RKO (cell line): ENCODE data around the gene MMUT.
A peak's percentile ranks its signal among the peaks of the same experiment; 100 is the strongest.
"Not testable (repeated sequence)": the region's sequence is repeated elsewhere in the genome, so short reads cannot be mapped to it uniquely, and the experiment has no call there.

Experiments
- DNase-seq: peaks from one replicate; pipeline ENCODE4 v3.0.0-alpha.2; 2016; ENCODE audit warnings: low spot score

MMUT gene

GRCh38 chr6:49462927-49463611, at the start of gene MMUT, which contains the start of gene CENPQ:
TSS of gene MMUT (minus strand) at chr6:49463253. CDS start at chr6:49459466, 3,787 bp downstream.
TSS of gene CENPQ (plus strand) at chr6:49463370. CDS start at chr6:49470177, 6,807 bp downstream.
- DNase-seq: peak; percentile 96

- DNase-seq: no peak
Observed at GRCh38 chr6:49509342-49509741, 46.3 kb upstream of the MMUT start.

GRCh38 chr6:49506569-49507111, 43.6 kb upstream of the MMUT start:
- DNase-seq: no peak

- DNase-seq: no peak
Observed at GRCh38 chr6:49504666-49505065, 41.6 kb upstream of the MMUT start.

GRCh38 chr6:49499623-49500022, 36.6 kb upstream of the MMUT start, which contains the start of gene GLYATL3:
TSS of gene GLYATL3 (plus strand) at chr6:49499923. CDS start at chr6:49511991, 12,068 bp downstream.
- DNase-seq: no peak

GRCh38 chr6:49499126-49499525, 36.1 kb upstream of the MMUT start:
- DNase-seq: no peak

GRCh38 chr6:49497304-49497703, 34.3 kb upstream of the MMUT start:
- no peak for DNase-seq

GRCh38 chr6:49490633-49491032, 27.6 kb upstream of the MMUT start:
- no peak for DNase-seq

- DNase-seq: not testable (repeated sequence)
Observed at GRCh38 chr6:49483380-49483779, 20.3 kb upstream of the MMUT start.

GRCh38 chr6:49481846-49482245, 18.8 kb upstream of the MMUT start:
- DNase-seq: not testable (repeated sequence)

GRCh38 chr6:49479308-49479970, 16.4 kb upstream of the MMUT start:
- DNase-seq: no peak

- DNase-seq: not testable (repeated sequence)
Observed at GRCh38 chr6:49476564-49476963, 13.5 kb upstream of the MMUT start.

GRCh38 chr6:49468042-49468441, 5.0 kb upstream of the MMUT start:
- no peak for DNase-seq

GRCh38 chr6:49464691-49465090, 1.6 kb upstream of the MMUT start:
- peak; percentile 3 for DNase-seq

GRCh38 chr6:49463612-49463967, 537 bp upstream of the MMUT start:
- DNase-seq: no peak

GRCh38 chr6:49462599-49462926, 490 bp downstream of the MMUT start:
- DNase-seq: peak; percentile 12

GRCh38 chr6:49462071-49462470, 982 bp downstream of the MMUT start:
- peak; percentile 28 for DNase-seq

- peak; percentile 17 for DNase-seq
Observed at GRCh38 chr6:49457771-49458170, 5.3 kb downstream of the MMUT start.

- DNase-seq: no peak
Observed at GRCh38 chr6:49454787-49455709, 8.0 kb downstream of the MMUT start.

- DNase-seq: peak; percentile 47
Observed at GRCh38 chr6:49453221-49453620, 9.8 kb downstream of the MMUT start.

- no peak for DNase-seq
Observed at GRCh38 chr6:49430866-49431265, 32.2 kb downstream of the MMUT start.

- peak; percentile 46 for DNase-seq
Observed at GRCh38 chr6:49430187-49430586, 32.9 kb downstream of the MMUT start.
